A549 treated with RU486 at 1 μM for 4 hours (cell line): ENCODE results near the gene ITGB1BP2. TPM values are rescaled to one million over a fixed set of nuclear protein-coding genes. Genes with fewer than 3 reads are reported as not detected.

Experiments used
- total RNA-seq: library from RNA; stranded (reverse); fragments of 200-300 nt; extraction: Qiagen RNA extraction; gene quantifications from 5 replicates; pipeline ENCODE4 v1.2.3, GENCODE V29; 2022; ENCODE audit warnings: low read depth

Gene ITGB1BP2
- total RNA-seq, result 0.65 to 1.1 TPM (median 0.80 TPM) in 5 replicates

GRCh38 chrX:71301195-71301924 lies at the start of gene ITGB1BP2:
ITGB1BP2 (plus strand) TSS chrX:71301750; CDS start chrX:71301807, 57 bp downstream.

DNA sequence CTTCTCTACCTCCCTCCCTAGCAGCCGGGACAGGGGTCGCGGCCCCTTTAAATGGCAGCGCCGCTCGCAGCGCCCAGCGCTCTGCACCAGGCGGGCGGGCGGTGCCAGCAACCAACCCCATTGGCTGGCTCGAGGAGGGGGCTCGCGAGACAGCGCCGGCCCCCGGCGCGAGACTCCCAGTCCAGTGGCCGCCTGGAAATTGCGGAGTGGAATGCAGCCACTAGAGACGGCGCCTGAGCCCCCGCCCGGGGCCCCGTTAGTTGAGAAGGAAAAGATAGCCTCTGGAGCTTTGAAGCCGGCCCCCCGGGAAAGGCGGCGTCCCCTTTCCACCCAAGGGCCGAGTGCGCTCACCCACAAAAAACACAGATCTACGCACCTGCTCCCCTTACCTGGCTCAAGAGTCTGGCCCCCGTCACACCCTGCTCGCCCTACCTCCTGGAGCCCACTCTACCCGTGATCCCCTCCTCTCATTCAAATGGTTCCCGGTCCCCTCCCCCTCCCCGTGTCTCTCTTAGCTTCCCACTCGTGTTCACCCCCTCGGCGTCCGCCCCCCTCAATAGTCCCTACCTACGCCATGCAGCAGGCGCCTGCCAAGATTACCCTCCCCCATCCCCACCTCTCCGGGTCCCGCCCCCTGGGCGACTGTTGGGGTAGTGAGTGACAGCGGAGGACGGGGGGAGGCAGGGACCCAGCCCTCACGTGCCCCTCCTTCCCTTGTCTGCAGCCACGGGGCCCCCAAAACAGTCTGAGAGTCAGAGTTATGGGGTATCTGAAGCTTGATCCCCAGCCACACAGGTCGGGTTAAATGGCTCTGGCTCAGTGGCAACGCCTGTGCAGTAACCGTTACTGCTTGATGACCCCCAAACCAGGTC lies 47.2 kb upstream of the ITGB1BP2 start, which contains the start of gene ZMYM3:
TSS of gene ZMYM3 (minus strand) at position 49 of the 872 bp plus-strand sequence. CDS start 885 bp downstream, outside the sequence.

GRCh38 chrX:71283403-71284143 lies 18.0 kb upstream of the ITGB1BP2 start, which contains the start of gene NONO:
NONO (plus strand) TSS chrX:71283635; CDS start chrX:71290638, 7,003 bp downstream.

Other genes starting within 250 kb of the ITGB1BP2 start
- 71.6 to 80.6 TPM (median 75.0 TPM) in 5 replicates for gene SNX12, start 233.4 kb upstream of the ITGB1BP2 start, total RNA-seq
- gene FOXO4, start 205.9 kb upstream of the ITGB1BP2 start, total RNA-seq, result 0.87 to 2.2 TPM (median 1.3 TPM) in 5 replicates
- not detected in 5 replicates for gene CXorf65, start 195.0 kb upstream of the ITGB1BP2 start, total RNA-seq
- 0.21 to 0.24 TPM (median 0.23 TPM) in 4 of 5 replicates, not detected in the other for gene IL2RG, start 190.2 kb upstream of the ITGB1BP2 start, total RNA-seq
- gene MED12, start 183.2 kb upstream of the ITGB1BP2 start, total RNA-seq, result 9.6 to 13.4 TPM (median 11.6 TPM) in 5 replicates
- gene NLGN3, start 156.9 kb upstream of the ITGB1BP2 start, total RNA-seq, result 0.89 to 1.0 TPM (median 1.00 TPM) in 5 replicates
- gene GJB1, start 78.5 kb upstream of the ITGB1BP2 start, total RNA-seq, result 0.19 TPM in 1 of 5 replicates, not detected in the others
- gene ZMYM3, start 47.6 kb upstream of the ITGB1BP2 start, total RNA-seq, result 10.5 to 14.4 TPM (median 11.4 TPM) in 5 replicates
- gene NONO, start 18.1 kb upstream of the ITGB1BP2 start, total RNA-seq, result 363 to 404 TPM (median 378 TPM) in 5 replicates
- 12.0 to 19.7 TPM (median 15.5 TPM) in 5 replicates for gene TAF1, start 64.6 kb downstream of the ITGB1BP2 start, total RNA-seq
- gene OGT, start 231.4 kb downstream of the ITGB1BP2 start, total RNA-seq, result 22.7 to 43.8 TPM (median 36.7 TPM) in 5 replicates